Spinal cord (tissue), 10 donors: ENCODE measurements around the gene CALCOCO2. TPM values are rescaled to one million over a fixed set of nuclear protein-coding genes. Genes with fewer than 3 reads are reported as not detected.

ENCODE experiments used
- DNase-seq, 6 donors: peaks; one replicate each; pipeline versions ENCODE4 v3.0.0 to v3.0.0-alpha.2; 2013 to 2015; ENCODE audit warnings: low spot score in 6 of 6, low read depth in 4 of 6
- H3K27ac ChIP-seq: one replicate; pipeline ENCODE4 v1.5.1; 2013; ENCODE audit warnings: low read depth, low read length, control low read depth
- H3K27me3 ChIP-seq: one replicate; pipeline ENCODE4 v1.6.1; 2013; ENCODE audit warnings: low read length; ENCODE audit not compliant: control insufficient read depth, insufficient read depth
- H3K36me3 ChIP-seq: one replicate; pipeline ENCODE4 v1.6.1; 2013; ENCODE audit warnings: low read length; ENCODE audit not compliant: control insufficient read depth, insufficient read depth
- H3K4me1 ChIP-seq: one replicate; pipeline ENCODE4 v1.6.1; 2013; ENCODE audit warnings: low read length; ENCODE audit not compliant: control insufficient read depth, insufficient read depth
- H3K4me3 ChIP-seq: one replicate; pipeline ENCODE4 v1.5.1; 2013; ENCODE audit warnings: low read depth, low read length, control low read depth
- H3K9me3 ChIP-seq: one replicate; pipeline ENCODE4 v1.6.1; 2013; ENCODE audit warnings: low read length; ENCODE audit not compliant: control insufficient read depth, insufficient read depth
- WGBS: methylation state at CpG from one replicate; pipeline ENCODE4 v1.1.5; 2013; ENCODE audit warnings: missing lambda C conversion rate; ENCODE audit not compliant: insufficient coverage; 5-methylcytosine and 5-hydroxymethylcytosine counted together
- polyA plus RNA-seq, 2 donors: library from polyadenylated mRNA; unstranded; fragments of 120-200 nt; gene quantifications; one replicate each; pipeline ENCODE4 v1.2.1, GENCODE V29; 2013; ENCODE audit not compliant: insufficient read length in 2 of 2
- total RNA-seq, 2 donors: library from RNA; depleted of rRNA in 1 of 2; stranded (reverse); fragments of 120-200 nt in 1 of 2; fragments of >200 nt in 1 of 2; gene quantifications; one replicate each; pipeline versions ENCODE4 v1.2.3 to v1.2.4, GENCODE V29; 2013 to 2014
- donor health status: healthy.

The CALCOCO2 gene
- total and polyA plus RNA-seq, 4 donors, result 37.3 to 59.0 (median 43.5) TPM

DNA sequence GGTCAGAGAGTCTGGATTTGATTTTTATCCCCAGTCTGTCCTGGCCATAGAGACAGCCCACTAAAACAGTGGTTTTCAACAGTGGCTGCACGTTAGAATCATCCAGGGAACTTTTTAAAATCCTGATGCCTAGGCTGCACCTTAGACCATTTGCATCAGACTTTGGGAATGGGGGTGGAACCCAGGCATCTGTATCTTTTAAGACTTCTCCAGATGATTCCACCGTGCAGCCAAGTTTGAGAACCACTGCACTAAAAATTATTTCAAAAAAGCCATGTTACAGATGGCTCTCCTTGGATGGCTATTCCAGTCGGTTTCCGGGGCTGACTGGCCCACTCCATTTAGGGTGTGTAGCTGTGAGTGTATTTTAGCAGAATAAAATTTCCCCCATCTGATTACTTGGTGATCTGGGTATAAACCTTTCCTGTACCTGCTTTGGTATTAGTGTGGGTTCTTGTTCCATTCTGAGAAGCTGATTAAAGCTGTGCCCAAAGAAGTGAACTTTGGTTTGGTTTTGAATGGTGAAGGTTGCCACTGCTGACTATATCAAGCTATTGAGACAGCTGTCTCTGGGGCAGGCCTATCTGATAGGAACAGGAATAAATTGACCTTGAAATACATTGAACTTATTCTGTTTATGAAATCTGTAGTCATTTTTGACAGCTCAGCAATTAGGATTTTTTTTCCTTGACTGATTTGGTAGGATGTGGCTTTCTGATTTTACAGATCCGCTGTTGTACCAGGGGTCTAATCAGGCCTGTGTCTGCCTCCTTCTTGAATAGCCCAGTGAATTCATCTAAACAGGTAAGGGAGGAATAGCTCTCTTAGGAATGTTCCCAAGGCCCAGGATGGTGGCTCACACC is 63.0 kb downstream of the CALCOCO2 start:
- no peak for DNase-seq
- WGBS, result 14% methylated on average over 1 of the region's 5 CpGs
- peaks cover 13% of the 10 kb centered on the region for H3K4me1 ChIP-seq
- H3K9me3 ChIP-seq, result no peaks in the 10 kb centered on the region
- H3K36me3 ChIP-seq, result peaks cover 24% of the 10 kb centered on the region
- no peak overlapping the region for H3K27ac ChIP-seq
- no peaks in the 10 kb centered on the region for H3K27me3 ChIP-seq
- peak overlapping the region; percentile 79 for H3K4me3 ChIP-seq

DNA sequence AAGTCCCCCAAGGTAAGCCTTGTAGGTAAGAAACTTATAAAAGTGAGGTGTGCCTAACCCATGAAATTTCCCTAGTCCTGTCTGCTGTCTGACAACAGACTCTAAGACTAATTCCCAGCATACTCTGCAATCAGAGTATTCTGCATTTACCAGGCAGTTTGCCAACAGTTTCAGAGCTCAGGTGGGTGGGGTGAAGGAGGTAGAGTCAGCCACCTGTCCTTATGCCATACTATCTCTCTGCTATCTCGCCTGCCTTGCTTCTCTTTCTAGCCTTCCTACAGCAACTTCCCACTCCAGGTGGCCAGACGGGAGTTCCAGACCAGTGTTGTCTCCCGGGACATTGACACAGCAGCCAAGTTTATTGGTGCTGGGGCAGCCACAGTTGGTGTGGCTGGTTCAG is 64.1 kb downstream of the CALCOCO2 start:
- Histone ChIP-seq H3K27me3 (no peaks in the 10 kb centered on the region), H3K9me3 (no peaks in the 10 kb centered on the region), H3K36me3 (peaks cover 24% of the 10 kb centered on the region), H3K27ac (no peak overlapping the region), H3K4me1 (peaks cover 13% of the 10 kb centered on the region), H3K4me3 (no peak overlapping the region)
- 100% methylated on average over 2 of the region's 3 CpGs for WGBS
- DNase-seq, result no peak

DNA sequence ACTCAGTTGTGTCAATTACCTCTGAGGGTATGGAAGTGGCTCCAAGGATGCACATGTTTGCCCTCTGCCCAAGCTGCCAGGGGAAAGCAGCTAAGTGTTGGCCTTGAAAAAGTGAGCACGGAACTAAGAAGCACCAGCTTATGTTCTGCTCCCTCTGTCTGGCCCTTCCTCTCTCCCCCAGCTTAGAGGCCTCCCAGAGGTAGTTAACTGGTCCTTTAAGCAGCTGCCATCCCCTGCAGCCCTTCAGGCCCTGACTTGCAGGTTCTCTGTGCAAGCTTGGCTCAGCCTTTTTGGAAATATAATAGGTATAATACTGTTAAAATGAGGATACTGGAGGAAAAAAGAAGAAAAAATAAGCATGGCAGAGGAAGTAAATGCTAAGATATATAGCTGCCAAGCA is 70.4 kb downstream of the CALCOCO2 start:
- 75% methylated on average over 1 of the region's 1 CpG for WGBS
- peaks cover 10% of the 10 kb centered on the region for H3K36me3 ChIP-seq
- no peaks in the 10 kb centered on the region for H3K4me1 ChIP-seq
- DNase-seq, result no peak
- no peak overlapping the region for H3K27ac ChIP-seq
- no peak overlapping the region for H3K4me3 ChIP-seq
- no peaks in the 10 kb centered on the region for H3K9me3 ChIP-seq
- no peaks in the 10 kb centered on the region for H3K27me3 ChIP-seq

GRCh38 chr17:48903401-48903800 is 72.6 kb downstream of the CALCOCO2 start:
- WGBS, result no CpG with 5 or more reads among the region's 1 CpG
- H3K9me3 ChIP-seq, result no peaks in the 10 kb centered on the region
- no peak for DNase-seq
- H3K4me1 ChIP-seq, result peaks cover 12% of the 10 kb centered on the region
- H3K27me3 ChIP-seq, result no peaks in the 10 kb centered on the region
- peaks cover 2% of the 10 kb centered on the region for H3K36me3 ChIP-seq
- H3K27ac ChIP-seq, result no peak overlapping the region
- no peak overlapping the region for H3K4me3 ChIP-seq

- no peaks in the 10 kb centered on the region for H3K9me3 ChIP-seq
- no CpG with 5 or more reads among the region's 7 CpGs for WGBS
- no peak overlapping the region for H3K27ac ChIP-seq
- no peak for DNase-seq
- H3K36me3 ChIP-seq, result no peaks in the 10 kb centered on the region
- peaks cover 12% of the 10 kb centered on the region for H3K4me1 ChIP-seq
- no peaks in the 10 kb centered on the region for H3K27me3 ChIP-seq
- no peak overlapping the region for H3K4me3 ChIP-seq
These were observed 73.6 kb downstream of the CALCOCO2 start for GRCh38 chr17:48904428-48904827.

DNA sequence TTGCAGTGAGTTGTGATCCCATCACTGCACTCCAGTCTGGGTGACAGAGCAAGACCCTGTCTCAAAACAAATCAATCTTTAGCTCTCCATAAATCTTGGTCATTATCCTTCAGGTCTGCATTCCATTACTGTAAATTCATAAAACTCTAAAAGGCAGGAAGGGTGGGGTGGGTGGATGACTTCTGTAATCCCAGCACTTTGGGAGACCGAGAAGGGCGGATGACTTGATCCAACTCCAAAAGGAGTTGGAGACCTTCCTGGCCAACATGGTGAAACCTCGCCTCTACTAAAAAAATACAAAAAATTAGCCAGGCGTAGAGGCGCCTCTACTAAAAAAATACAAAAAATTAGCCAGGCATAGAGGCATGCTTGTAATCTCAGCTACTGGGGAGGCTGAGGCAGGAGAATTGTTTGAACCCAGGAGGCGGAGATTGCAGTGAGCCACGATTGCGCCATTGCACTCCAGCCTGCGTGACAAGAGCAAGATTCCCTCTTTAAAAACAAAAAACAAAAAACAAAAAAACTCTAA is 75.2 kb downstream of the CALCOCO2 start:
- H3K27ac ChIP-seq, result no peak overlapping the region
- 100% methylated on average over 1 of the region's 9 CpGs for WGBS
- no peak for DNase-seq
- H3K9me3 ChIP-seq, result no peaks in the 10 kb centered on the region
- peaks cover 3% of the 10 kb centered on the region for H3K36me3 ChIP-seq
- H3K27me3 ChIP-seq, result no peaks in the 10 kb centered on the region
- H3K4me1 ChIP-seq, result peaks cover 12% of the 10 kb centered on the region
- H3K4me3 ChIP-seq, result no peak overlapping the region

GRCh38 chr17:48907713-48908046 is 76.8 kb downstream of the CALCOCO2 start:
- no peak for DNase-seq
- WGBS, result 0% methylated on average over 1 of the region's 2 CpGs

DNA sequence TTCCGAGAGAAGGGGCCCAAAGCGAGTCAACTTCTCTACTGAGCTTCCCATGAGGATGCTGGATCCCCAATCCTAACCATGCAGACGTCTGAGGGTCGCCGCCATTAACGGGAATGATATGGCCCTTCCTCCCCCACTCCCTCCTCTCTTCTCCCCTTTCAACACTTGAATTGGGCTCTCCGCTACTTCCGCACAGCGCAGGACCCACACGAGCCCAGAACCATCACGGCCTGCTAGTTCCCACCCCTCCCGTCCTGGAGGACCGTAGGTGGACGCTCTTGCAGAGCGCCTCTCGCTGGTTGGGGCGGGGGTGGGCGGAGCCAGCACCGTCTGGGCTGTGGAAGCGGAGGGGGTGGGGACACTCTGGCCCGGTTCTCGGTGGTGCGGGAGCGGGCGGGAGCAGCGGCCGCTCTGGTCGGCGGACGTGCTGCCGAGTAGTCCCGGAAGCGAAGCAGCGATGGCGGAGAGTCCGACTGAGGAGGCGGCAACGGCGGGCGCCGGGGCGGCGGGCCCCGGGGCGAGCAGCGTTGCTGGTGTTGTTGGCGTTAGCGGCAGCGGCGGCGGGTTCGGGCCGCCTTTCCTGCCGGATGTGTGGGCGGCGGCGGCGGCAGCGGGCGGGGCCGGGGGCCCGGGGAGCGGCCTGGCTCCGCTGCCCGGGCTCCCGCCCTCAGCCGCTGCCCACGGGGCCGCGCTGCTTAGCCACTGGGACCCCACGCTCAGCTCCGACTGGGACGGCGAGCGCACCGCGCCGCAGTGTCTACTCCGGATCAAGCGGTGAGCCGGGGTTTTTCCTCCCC is 77.4 kb downstream of the CALCOCO2 start, which contains the start of gene UBE2Z:
Gene UBE2Z, plus strand, starts transcription at position 361 of the 797 bp plus-strand sequence. Its CDS starts 97 bp downstream, at position 458.
- peak within 1 kb of the TSS; percentile 88 for H3K27ac ChIP-seq
- H3K4me1 ChIP-seq, result peaks cover 12% of the 10 kb centered on the region
- H3K4me3 ChIP-seq, result peak within 1 kb of the TSS; percentile 56
- WGBS, result 0% methylated on average over 81 of the region's 81 CpGs
- no peaks in the 10 kb centered on the region for H3K27me3 ChIP-seq
- peak; percentile 83 to 99 (median 91) for DNase-seq
- no peaks in the 10 kb centered on the region for H3K9me3 ChIP-seq
- peaks cover 3% of the 10 kb centered on the region for H3K36me3 ChIP-seq

More at GRCh38 chr17:48907713-48908046, 76.8 kb downstream of the CALCOCO2 start:
- no peaks in the 10 kb centered on the region for H3K27me3 ChIP-seq
- peaks cover 12% of the 10 kb centered on the region for H3K4me1 ChIP-seq
- H3K36me3 ChIP-seq, result peaks cover 3% of the 10 kb centered on the region
- H3K4me3 ChIP-seq, result peak overlapping the region; percentile 56
- H3K27ac ChIP-seq, result peak overlapping the region; percentile 88
- no peaks in the 10 kb centered on the region for H3K9me3 ChIP-seq

DNA sequence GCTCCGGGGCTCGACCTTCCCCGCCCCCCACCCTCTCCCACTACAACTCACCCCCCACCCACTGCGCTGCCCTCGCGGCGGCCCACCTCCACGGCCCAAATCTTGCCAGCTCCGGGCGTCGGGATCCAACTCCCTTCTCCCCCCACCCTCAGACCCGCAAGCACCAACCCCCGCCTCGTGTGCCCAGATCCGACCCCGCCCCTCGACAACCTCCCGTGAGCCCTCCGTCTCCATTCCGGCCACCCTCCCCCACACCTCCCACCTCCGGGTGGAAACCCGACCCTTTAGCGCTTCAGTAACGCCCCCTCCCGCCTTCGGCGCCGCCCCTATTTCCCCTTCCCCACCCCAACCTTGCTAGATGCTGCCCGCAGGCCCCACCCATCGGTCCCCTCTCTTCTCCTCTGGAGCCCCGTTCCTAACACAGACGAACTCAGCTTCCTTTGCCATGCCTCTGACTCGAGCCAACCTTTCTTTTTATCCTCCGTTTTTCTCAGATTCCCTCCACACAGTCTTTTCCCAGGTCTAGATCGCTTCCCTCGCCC is 78.1 kb downstream of the CALCOCO2 start:
- WGBS, result under 1% methylated on average over 24 of the region's 36 CpGs
- DNase-seq, result peak; percentile 29 to 92 (median 64)
- Histone ChIP-seq H3K27ac (peak overlapping the region; percentile 88), H3K4me1 (peaks cover 12% of the 10 kb centered on the region), H3K4me3 (peak overlapping the region; percentile 56), H3K36me3 (peaks cover 8% of the 10 kb centered on the region), H3K27me3 (no peaks in the 10 kb centered on the region), H3K9me3 (no peaks in the 10 kb centered on the region)
